ENCODE measurements around the gene MAEL.

MAEL gene

GRCh38 chr1:167059045-167059808 lies 70.1 kb downstream of the MAEL start:
- peak; percentile 47 for DNase-seq

DNA sequence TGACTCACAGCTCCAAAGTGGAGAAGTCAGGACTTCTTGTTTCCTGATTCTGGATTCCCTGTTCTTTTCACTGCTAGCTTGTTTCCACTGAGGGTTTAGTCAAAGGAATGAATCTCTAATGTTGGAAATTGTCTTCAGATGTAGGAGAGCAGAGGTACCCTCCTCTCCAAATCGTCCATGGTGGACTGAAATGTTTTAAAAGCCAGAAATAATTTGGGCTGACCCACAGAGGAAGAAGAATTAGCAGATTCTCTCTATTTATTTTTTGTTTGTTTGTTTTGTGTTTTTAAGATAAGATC lies 70.7 kb downstream of the MAEL start:
- DNase-seq: no peak

DNA sequence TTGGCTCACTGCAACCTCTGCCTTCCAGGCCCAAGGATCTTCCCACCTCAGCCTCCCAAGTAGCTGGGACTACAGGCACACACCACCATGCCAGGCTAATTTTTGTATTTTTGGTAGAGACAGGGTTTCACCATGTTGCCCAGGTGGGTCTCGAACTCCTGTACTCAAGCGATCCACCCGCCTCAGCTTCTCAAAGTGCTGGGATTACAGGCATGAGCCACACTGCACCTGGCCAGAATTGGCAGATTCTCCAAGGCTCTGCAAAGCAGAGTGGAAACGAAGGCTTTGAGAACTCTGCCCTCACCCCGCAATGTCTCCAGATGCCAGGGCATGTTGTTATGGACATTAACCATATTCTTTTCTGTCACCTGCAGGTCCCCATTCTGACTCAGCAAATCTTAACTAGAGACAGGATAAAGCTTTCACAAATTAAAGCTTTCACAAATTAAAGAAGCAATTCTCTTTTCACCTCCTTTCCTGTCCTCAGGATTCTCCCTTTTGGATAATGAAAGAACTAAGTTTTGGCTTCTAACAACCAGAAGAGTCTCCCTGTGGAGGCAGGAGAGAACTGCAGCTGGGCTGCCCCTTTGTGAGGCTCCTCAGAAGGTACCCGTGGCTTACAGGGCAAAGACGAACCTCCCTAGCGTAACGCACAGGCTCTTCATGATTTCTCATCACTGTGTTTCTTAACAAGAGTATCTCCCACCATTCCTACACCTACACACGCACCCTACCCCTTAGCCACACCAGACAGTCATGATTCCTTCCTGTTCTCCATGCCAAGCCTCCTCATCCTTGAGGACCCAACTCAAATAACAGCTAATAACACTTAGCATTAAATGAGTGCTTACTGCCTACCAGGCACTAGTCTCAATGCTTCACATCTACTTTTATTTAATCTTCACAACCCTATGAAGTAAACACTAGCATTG lies 71.3 kb downstream of the MAEL start:
- no peak for DNase-seq

GRCh38 chr1:167061073-167061464 lies 72.0 kb downstream of the MAEL start:
- DNase-seq: no peak

GRCh38 chr1:167064621-167065020 lies 75.5 kb downstream of the MAEL start:
- DNase-seq: no peak

DNA sequence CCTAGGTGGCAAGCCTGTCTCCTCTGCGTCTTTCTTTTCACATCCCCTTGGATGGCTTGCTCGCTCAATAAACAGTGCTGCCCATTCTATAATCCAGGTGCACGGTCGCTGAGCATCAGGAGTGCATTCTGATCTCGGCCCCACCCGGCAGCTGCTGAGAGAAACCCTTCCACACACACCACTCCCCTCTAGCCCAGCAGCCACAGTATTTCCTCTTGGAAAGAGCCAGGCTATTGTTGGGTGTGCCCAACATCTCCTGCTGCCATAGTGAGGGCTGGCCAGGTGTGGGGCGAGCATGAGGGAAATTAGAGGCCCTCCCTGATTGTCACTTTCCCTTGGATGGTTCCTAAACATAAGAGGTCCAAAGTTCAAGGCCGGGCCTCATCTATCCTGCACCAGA lies 76.4 kb downstream of the MAEL start:
- DNase-seq: no peak

GRCh38 chr1:167066333-167067122 lies 77.4 kb downstream of the MAEL start:
- DNase-seq: peak; percentile 77

GRCh38 chr1:167067904-167068303 lies 78.8 kb downstream of the MAEL start:
- DNase-seq: no peak

- DNase-seq: no peak
These were observed 79.7 kb downstream of the MAEL start for GRCh38 chr1:167068761-167069160.

DNA sequence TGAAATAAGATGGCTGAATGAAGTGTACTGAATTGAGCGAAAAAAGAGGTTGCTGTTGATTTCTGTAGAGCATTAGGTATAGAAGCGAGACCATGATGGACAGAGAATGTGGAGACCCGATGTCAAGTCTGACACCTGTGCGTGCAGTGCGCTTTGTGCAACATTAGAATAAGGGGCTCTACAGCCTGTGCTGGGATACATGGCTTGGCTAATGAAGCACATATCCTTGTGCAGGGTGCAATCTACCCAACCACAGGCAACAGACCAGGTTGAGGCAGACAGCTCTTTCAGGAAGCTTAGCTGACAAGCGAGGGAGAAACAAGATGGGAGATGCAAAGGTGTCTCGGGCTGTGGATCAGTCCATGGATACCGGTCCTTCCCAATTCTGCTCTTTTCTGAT lies 82.2 kb downstream of the MAEL start:
- DNase-seq: no peak
